Measurements from ENCODE around the gene OASL. TPM values are rescaled to one million over a fixed set of nuclear protein-coding genes. Genes with fewer than 3 reads are reported as not detected.
A peak's percentile ranks its signal among the peaks of the same experiment; 100 is the strongest.

OASL gene
- total and polyA plus RNA-seq, 10 of the 15 experiments (the other 5 are each of a cell fraction or from before 2014, with no cell fraction given) = 2.3 to 9.1 (median 2.7) TPM

- Histone ChIP-seq H4K20me1 (ENCODE audit: control insufficient read depth, insufficient read depth) (no peaks in the 10 kb centered on the region), H2AFZ (ENCODE audit: control insufficient read depth, low read depth, low read length) (no peak overlapping the region), H3K27ac (ENCODE audit: control insufficient read depth, insufficient read depth) (no peak overlapping the region), H3K9ac (ENCODE audit: control insufficient read depth, insufficient read depth, low read length) (no peak overlapping the region), H3K36me3 (ENCODE audit: control insufficient read depth in 2 of 2, insufficient read depth in 2 of 2, low read length in 1 of 2) (peaks cover 0 to 3% of the 10 kb centered on the region in 2 experiments; a peak in 1 of 4 replicates), H3K79me2 (ENCODE audit: control insufficient read depth, insufficient read depth, low read length) (peaks cover 12% of the 10 kb centered on the region), H3K9me3 (replicated peaks; ENCODE audit: control insufficient read depth, insufficient read depth, low read length) (no peaks in the 10 kb centered on the region), H3K4me3 (no peak overlapping the region), H3K4me2 (ENCODE audit: control insufficient read depth, insufficient read depth) (no peak overlapping the region), H3K27me3 (replicated peaks in 1 of 2; ENCODE audit: control insufficient read depth in 2 of 2, insufficient read depth in 2 of 2, low read length in 1 of 2) (no peaks in the 10 kb centered on the region), H3K4me1 (ENCODE audit: control insufficient read depth, insufficient read depth, low read length) (0 out of 2 replicates have a peak, but pooled peaks cover 4% of the 10 kb centered on the region)
- DNase-seq (ENCODE audit: low read depth, low spot score) (no peak), ATAC-seq (no peak), FAIRE-seq (no peak)
- intact Hi-C loops (cut with micrococcal nuclease; ENCODE audit: unreplicated experiment) (no loop called here), in situ Hi-C loops (cut with MboI) (no loop called here)
- ChIA-PET CTCF (interaction anchor here (2.2 kb wide), 1 partner anchor 42 kb away, joined by 7 read pairs; no protein-coding TSS in a partner anchor), POLR2A (interaction anchor here (0.6 kb wide), 1 partner anchor 430 kb away, joined by 4 read pairs; no protein-coding TSS in a partner anchor), SMC1A (ENCODE audit: uncharacterized antibody, unreplicated experiment) (no interaction called here), RAD21 (ENCODE audit: unreplicated experiment) (interaction anchor here (1.6 kb wide), 1 partner anchor 42 kb away, joined by 7 read pairs; no protein-coding TSS in a partner anchor)
- no peak for TF ChIP-seq PML (IDR thresholded peaks at IDR 0.05; ENCODE audit: low read length)
- TF ChIP-seq YBX1 (IDR thresholded peaks at IDR 0.05) = no peak
- no TSS peak for BruUV-seq (replicated peaks)
- 97% methylated on average over 12 of the region's 15 CpGs for WGBS (ENCODE audit: insufficient coverage, insufficient replicate concordance, low lambda C conversion rate, missing lambda C conversion rate)
Observed at GRCh38 chr12:121017966-121018491, 21.0 kb downstream of the OASL start.

DNA sequence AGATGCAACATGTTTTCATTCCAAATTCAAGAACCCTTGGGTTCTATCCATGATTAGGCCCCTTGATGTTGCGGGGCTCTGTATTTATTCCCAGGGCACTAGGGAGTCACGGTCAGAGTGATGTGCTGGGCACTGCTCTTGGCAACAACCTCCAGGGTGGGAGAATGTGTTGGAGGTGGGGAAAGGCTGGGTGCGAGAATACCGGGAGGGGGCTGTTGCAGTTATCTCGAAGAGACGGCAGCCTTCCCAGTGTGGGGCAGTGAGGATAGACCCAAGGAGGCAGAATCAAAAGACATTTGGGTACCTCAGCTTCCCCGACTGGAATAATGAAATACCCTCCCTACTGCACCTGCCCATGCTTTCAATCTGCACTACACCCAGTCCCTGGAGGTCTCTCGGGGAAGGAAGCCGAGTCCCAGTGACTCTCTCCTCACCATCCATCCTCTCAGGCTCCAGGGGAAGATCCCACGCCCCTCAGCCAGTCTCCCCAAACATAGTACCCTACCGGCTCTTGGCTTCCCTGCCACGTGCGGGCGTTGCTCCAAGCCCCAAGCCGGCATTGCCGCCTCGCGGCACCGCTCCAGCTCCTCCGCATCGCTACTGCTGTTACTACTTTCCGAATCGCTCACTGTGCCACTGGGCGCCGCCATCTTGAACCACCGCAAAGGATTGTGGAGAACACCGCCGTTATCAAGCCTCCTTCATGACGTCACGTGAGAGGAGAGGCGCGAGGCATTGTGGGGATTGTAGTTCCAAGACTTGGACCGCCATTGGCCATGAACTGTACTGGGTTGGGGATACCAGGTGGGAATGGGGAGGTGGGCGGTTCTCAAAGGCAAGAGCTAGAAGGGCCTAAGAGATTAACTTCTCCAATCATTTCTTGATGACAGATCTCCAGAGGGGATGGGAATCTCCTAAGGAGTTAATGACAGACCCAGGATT is 22.9 kb downstream of the OASL start, which contains the start of gene C12orf43:
Gene C12orf43, minus strand, starts transcription at position 663 of the 942 bp plus-strand sequence. Its CDS starts 13 bp downstream, at position 650.
- peak within 1 kb of the TSS; percentile 90 for H3K9ac ChIP-seq (ENCODE audit: control insufficient read depth, insufficient read depth, low read length)
- RAD21 ChIA-PET (ENCODE audit: unreplicated experiment) = interaction anchor here (1.4 to 1.6 kb wide), 2 partner anchors 44 kb away, joined by 4 to 7 read pairs; no protein-coding TSS in a partner anchor
- 0 out of 2 replicates have a peak, but pooled peaks cover 4% of the 10 kb centered on the region for H3K4me1 ChIP-seq (ENCODE audit: control insufficient read depth, insufficient read depth, low read length)
- POLR2A ChIA-PET = interaction anchor here (0.9 to 1.0 kb wide), 2 partner anchors 39 to 45 kb away, joined by 3 to 4 read pairs; no protein-coding TSS in a partner anchor
- peak; percentile 77 for DNase-seq (ENCODE audit: low read depth, low spot score)
- 2% methylated on average over 34 of the region's 34 CpGs for whole genome bisulfite sequencing (ENCODE audit: insufficient coverage, insufficient replicate concordance, low lambda C conversion rate, missing lambda C conversion rate)
- no peaks in the 10 kb centered on the region for H3K9me3 ChIP-seq (replicated peaks; ENCODE audit: control insufficient read depth, insufficient read depth, low read length)
- no peaks in the 10 kb centered on the region for H3K27me3 ChIP-seq (replicated peaks in 1 of 2; ENCODE audit: control insufficient read depth in 2 of 2, insufficient read depth in 2 of 2, low read length in 1 of 2)
- BruUV-seq (replicated peaks) = TSS peak; percentile 80
- intact Hi-C loops (cut with micrococcal nuclease; ENCODE audit: unreplicated experiment) = no loop called here
- peak within 1 kb of the TSS; percentile 87 for H3K4me2 ChIP-seq (ENCODE audit: control insufficient read depth, insufficient read depth)
- H4K20me1 ChIP-seq (ENCODE audit: control insufficient read depth, insufficient read depth) = no peaks in the 10 kb centered on the region
- peaks cover 0 to 3% of the 10 kb centered on the region in 2 experiments; a peak in 2 of 4 replicates for H3K36me3 ChIP-seq (ENCODE audit: control insufficient read depth in 2 of 2, insufficient read depth in 2 of 2, low read length in 1 of 2)
- peak within 1 kb of the TSS; percentile 95 for H2AFZ ChIP-seq (ENCODE audit: control insufficient read depth, low read depth, low read length)
- FAIRE-seq = peak; percentile 72
- peak within 1 kb of the TSS; percentile 75 for H3K27ac ChIP-seq (ENCODE audit: control insufficient read depth, insufficient read depth)
- in situ Hi-C loops (cut with MboI) = no loop called here
- peak within 1 kb of the TSS; percentile 84 for H3K4me3 ChIP-seq
- CTCF ChIA-PET = interaction anchor here (0.6 to 2.2 kb wide), 5 partner anchors 36 to 434 kb away, joined by 3 to 8 read pairs (median 3); partner anchors contain the start of gene POP5
- peaks cover 12% of the 10 kb centered on the region for H3K79me2 ChIP-seq (ENCODE audit: control insufficient read depth, insufficient read depth, low read length)
- ATAC-seq = peak; percentile 98
- SMC1A ChIA-PET (ENCODE audit: uncharacterized antibody, unreplicated experiment) = interaction anchor here (1.1 kb wide), 2 partner anchors 170 to 435 kb away, joined by 3 read pairs; partner anchors contain the start of gene POP5
- TF ChIP-seq ZSCAN29 (IDR thresholded peaks at IDR 0.05) (no peak), WRNIP1 (IDR thresholded peaks at IDR 0.05; ENCODE audit: borderline replicate concordance, low read depth, low read length) (no peak), NBN (IDR thresholded peaks at IDR 0.05) (peak; percentile 100), RCOR1 (conservative IDR thresholded peaks at IDR 0.05; ENCODE audit: low read depth, low read length) (no peak), USF2 (IDR thresholded peaks at IDR 0.05; ENCODE audit: borderline replicate concordance, low read depth, low read length) (peak; percentile 18; the same call in 1 of the 2 replicates), MTA2 (IDR thresholded peaks at IDR 0.05; ENCODE audit: low read depth) (no peak), CHD4 (IDR thresholded peaks at IDR 0.05) (no peak), TCF3 (IDR thresholded peaks at IDR 0.05; ENCODE audit: borderline replicate concordance, insufficient read depth, low read depth, low read length) (no peak), ZNF384 (IDR thresholded peaks at IDR 0.05; ENCODE audit: borderline replicate concordance, low read depth, low read length) (no peak), RFX5 (IDR thresholded peaks at IDR 0.05; ENCODE audit: low read depth, low read length) (no peak)
- TF ChIP-seq, protein P1, sequence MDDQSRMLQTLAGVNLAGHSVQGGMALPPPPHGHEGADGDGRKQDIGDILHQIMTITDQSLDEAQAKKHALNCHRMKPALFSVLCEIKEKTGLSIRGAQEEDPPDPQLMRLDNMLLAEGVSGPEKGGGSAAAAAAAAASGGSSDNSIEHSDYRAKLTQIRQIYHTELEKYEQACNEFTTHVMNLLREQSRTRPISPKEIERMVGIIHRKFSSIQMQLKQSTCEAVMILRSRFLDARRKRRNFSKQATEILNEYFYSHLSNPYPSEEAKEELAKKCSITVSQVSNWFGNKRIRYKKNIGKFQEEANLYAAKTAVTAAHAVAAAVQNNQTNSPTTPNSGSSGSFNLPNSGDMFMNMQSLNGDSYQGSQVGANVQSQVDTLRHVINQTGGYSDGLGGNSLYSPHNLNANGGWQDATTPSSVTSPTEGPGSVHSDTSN (IDR thresholded peaks at IDR 0.05; ENCODE audit: insufficient replicate concordance, low read depth, low read length) = no peak

All from GM12878 (cell line).